Choroid plexus epithelial cell (primary cell): ENCODE results near the gene PHLDB1.

ENCODE experiments used
- DNase-seq: peaks from one replicate; pipeline ENCODE4 v3.0.0-alpha.2; 2010; ENCODE audit warnings: low read depth
- H3K4me3 ChIP-seq: 2 replicates; pipeline ENCODE4 v1.5.1; 2011; ENCODE audit warnings: low read depth, mild to moderate bottlenecking, control low read depth, low read length, moderate library complexity
- CTCF ChIP-seq: conservative IDR thresholded peaks from 2 replicates; pipeline ENCODE4 v1.5.1; 2011; ENCODE audit warnings: low read depth, mild to moderate bottlenecking, control low read depth, inconsistent platforms, low read length, moderate library complexity

PHLDB1 gene

GRCh38 chr11:118697346-118697745 is 89.9 kb downstream of the PHLDB1 start:
- DNase-seq: no peak
- no peak for TF ChIP-seq CTCF
- no peak overlapping the region for H3K4me3 ChIP-seq

- TF ChIP-seq CTCF: no peak
- H3K4me3 ChIP-seq: no peak overlapping the region
- no peak for DNase-seq
Observed at GRCh38 chr11:118699506-118700220, 92.2 kb downstream of the PHLDB1 start.

GRCh38 chr11:118703563-118704106 is 96.2 kb downstream of the PHLDB1 start:
- DNase-seq: no peak
- TF ChIP-seq CTCF: no peak
- H3K4me3 ChIP-seq: no peak overlapping the region

GRCh38 chr11:118705111-118705741 is 97.8 kb downstream of the PHLDB1 start:
- H3K4me3 ChIP-seq: no peak overlapping the region
- no peak for TF ChIP-seq CTCF
- no peak for DNase-seq

- DNase-seq: no peak
- no peak overlapping the region for H3K4me3 ChIP-seq
- no peak for TF ChIP-seq CTCF
Observed at GRCh38 chr11:118705791-118706545, 98.6 kb downstream of the PHLDB1 start.

- no peak overlapping the region for H3K4me3 ChIP-seq
- TF ChIP-seq CTCF: no peak
- DNase-seq: no peak
Observed at GRCh38 chr11:118706546-118706825, 99.1 kb downstream of the PHLDB1 start.
